ENCODE data around the gene PLET1.

GRCh38 chr11:112241486-112241885 lies 19.2 kb downstream of the PLET1 start:
- TF ChIP-seq, protein P1, sequence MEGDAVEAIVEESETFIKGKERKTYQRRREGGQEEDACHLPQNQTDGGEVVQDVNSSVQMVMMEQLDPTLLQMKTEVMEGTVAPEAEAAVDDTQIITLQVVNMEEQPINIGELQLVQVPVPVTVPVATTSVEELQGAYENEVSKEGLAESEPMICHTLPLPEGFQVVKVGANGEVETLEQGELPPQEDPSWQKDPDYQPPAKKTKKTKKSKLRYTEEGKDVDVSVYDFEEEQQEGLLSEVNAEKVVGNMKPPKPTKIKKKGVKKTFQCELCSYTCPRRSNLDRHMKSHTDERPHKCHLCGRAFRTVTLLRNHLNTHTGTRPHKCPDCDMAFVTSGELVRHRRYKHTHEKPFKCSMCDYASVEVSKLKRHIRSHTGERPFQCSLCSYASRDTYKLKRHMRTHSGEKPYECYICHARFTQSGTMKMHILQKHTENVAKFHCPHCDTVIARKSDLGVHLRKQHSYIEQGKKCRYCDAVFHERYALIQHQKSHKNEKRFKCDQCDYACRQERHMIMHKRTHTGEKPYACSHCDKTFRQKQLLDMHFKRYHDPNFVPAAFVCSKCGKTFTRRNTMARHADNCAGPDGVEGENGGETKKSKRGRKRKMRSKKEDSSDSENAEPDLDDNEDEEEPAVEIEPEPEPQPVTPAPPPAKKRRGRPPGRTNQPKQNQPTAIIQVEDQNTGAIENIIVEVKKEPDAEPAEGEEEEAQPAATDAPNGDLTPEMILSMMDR (IDR thresholded peaks at IDR 0.05; ENCODE audit: borderline replicate concordance, extremely low read depth, low read length, poor library complexity, severe bottlenecking) = no peak
- TF ChIP-seq EZH2 (IDR thresholded peaks at IDR 0.05; ENCODE audit: borderline replicate concordance, low read depth, low read length, severe bottlenecking) = no peak

All from DND-41 (cell line).